ENCODE measurements around the gene SLC44A2.

DNA sequence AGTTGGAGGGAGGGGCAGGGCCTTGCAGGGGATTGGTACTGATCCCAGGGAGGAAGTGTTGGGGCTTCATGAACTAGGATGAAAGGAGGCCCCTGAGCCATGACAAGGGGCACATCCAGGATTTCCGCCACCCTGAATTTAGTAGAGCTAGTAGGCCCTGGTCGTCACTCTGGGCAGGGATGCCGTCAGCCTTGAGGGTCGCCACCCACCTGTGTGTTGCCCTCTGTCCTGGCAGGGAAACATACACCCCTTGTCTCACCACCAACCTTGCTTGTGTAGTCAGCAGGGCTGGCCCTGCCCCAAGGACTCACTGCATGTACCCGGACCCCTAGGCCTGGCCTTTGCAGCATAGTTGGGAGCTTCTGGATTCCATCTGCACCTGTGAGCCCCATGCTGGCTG is 66.5 kb downstream of the SLC44A2 start:
- TF ChIP-seq, protein P1, sequence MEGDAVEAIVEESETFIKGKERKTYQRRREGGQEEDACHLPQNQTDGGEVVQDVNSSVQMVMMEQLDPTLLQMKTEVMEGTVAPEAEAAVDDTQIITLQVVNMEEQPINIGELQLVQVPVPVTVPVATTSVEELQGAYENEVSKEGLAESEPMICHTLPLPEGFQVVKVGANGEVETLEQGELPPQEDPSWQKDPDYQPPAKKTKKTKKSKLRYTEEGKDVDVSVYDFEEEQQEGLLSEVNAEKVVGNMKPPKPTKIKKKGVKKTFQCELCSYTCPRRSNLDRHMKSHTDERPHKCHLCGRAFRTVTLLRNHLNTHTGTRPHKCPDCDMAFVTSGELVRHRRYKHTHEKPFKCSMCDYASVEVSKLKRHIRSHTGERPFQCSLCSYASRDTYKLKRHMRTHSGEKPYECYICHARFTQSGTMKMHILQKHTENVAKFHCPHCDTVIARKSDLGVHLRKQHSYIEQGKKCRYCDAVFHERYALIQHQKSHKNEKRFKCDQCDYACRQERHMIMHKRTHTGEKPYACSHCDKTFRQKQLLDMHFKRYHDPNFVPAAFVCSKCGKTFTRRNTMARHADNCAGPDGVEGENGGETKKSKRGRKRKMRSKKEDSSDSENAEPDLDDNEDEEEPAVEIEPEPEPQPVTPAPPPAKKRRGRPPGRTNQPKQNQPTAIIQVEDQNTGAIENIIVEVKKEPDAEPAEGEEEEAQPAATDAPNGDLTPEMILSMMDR (conservative IDR thresholded peaks at IDR 0.05): no peak
- TF ChIP-seq ZFX (IDR thresholded peaks at IDR 0.05): no peak

Data from C4-2B (cell line).